ENCODE data around the gene PHF10.

Gene PHF10

GRCh38 chr6:169745405-169745804 is 21.1 kb upstream of the PHF10 start:
- no peak overlapping the region for H3K27ac ChIP-seq (ENCODE audit: low read length)
- peaks cover 1% of the 10 kb centered on the region for H3K79me2 ChIP-seq (ENCODE audit: low read length)
- H3F3A ChIP-seq (ENCODE audit: insufficient read depth, low read length) = no peaks in the 10 kb centered on the region
- H3K9me3 ChIP-seq (replicated peaks; ENCODE audit: insufficient read depth, low read length) = no peaks in the 10 kb centered on the region
- no peak overlapping the region for H3K4me3 ChIP-seq (ENCODE audit: low read length)
- H2AFZ ChIP-seq (ENCODE audit: low read length) = no peak overlapping the region
- no peaks in the 10 kb centered on the region for H3K36me3 ChIP-seq (replicated peaks; ENCODE audit: insufficient read depth, low read length)
- H3K27me3 ChIP-seq (replicated peaks; ENCODE audit: insufficient read depth, low read length) = no peaks in the 10 kb centered on the region
- TF ChIP-seq EZH2 (optimal IDR thresholded peaks at IDR 0.05; ENCODE audit: low read depth, low read length) = no peak
- no peak for TF ChIP-seq EZH2phosphoT487 (IDR thresholded peaks at IDR 0.05; ENCODE audit: low read length)
- TF ChIP-seq CTCF (IDR thresholded peaks at IDR 0.05; ENCODE audit: low read length) = no peak
- no peaks in the 10 kb centered on the region for H4K20me1 ChIP-seq (ENCODE audit: insufficient read depth, low read length)
- no peaks in the 10 kb centered on the region for H3K9me2 ChIP-seq (replicated peaks; ENCODE audit: insufficient read depth, low read length)
- DNase-seq = no peak
- no peak overlapping the region for H3K4me2 ChIP-seq (ENCODE audit: low read depth, low read length)
- H3K9ac ChIP-seq (ENCODE audit: low read length) = no peak overlapping the region
- H3K4me1 ChIP-seq (ENCODE audit: low read length) = no peaks in the 10 kb centered on the region

- Histone ChIP-seq H3K4me2 (ENCODE audit: low read depth, low read length) (no peak overlapping the region), H3K36me3 (replicated peaks; ENCODE audit: insufficient read depth, low read length) (no peaks in the 10 kb centered on the region), H3K27ac (ENCODE audit: low read length) (no peak overlapping the region), H3K9ac (ENCODE audit: low read length) (no peak overlapping the region), H2AFZ (ENCODE audit: low read length) (no peak overlapping the region), H3K4me3 (ENCODE audit: low read length) (no peak overlapping the region), H3K9me3 (replicated peaks; ENCODE audit: insufficient read depth, low read length) (no peaks in the 10 kb centered on the region), H3F3A (ENCODE audit: insufficient read depth, low read length) (no peaks in the 10 kb centered on the region), H3K4me1 (ENCODE audit: low read length) (no peaks in the 10 kb centered on the region), H3K79me2 (ENCODE audit: low read length) (no peaks in the 10 kb centered on the region), H3K9me2 (replicated peaks; ENCODE audit: insufficient read depth, low read length) (no peaks in the 10 kb centered on the region), H4K20me1 (ENCODE audit: insufficient read depth, low read length) (no peaks in the 10 kb centered on the region), H3K27me3 (replicated peaks; ENCODE audit: insufficient read depth, low read length) (no peaks in the 10 kb centered on the region)
- TF ChIP-seq EZH2phosphoT487 (IDR thresholded peaks at IDR 0.05; ENCODE audit: low read length) = no peak
- DNase-seq = no peak
Measured at GRCh38 chr6:169741344-169741743, 17.0 kb upstream of the PHF10 start.

GRCh38 chr6:169738976-169739529 is 14.8 kb upstream of the PHF10 start:
- Histone ChIP-seq H3K4me3 (ENCODE audit: low read length) (no peak overlapping the region), H3K27me3 (replicated peaks; ENCODE audit: insufficient read depth, low read length) (no peaks in the 10 kb centered on the region), H2AFZ (ENCODE audit: low read length) (no peak overlapping the region), H3K79me2 (ENCODE audit: low read length) (no peaks in the 10 kb centered on the region), H4K20me1 (ENCODE audit: insufficient read depth, low read length) (no peaks in the 10 kb centered on the region), H3K9ac (ENCODE audit: low read length) (no peak overlapping the region), H3K4me2 (ENCODE audit: low read depth, low read length) (no peak overlapping the region), H3K9me2 (replicated peaks; ENCODE audit: insufficient read depth, low read length) (no peaks in the 10 kb centered on the region), H3K9me3 (replicated peaks; ENCODE audit: insufficient read depth, low read length) (no peaks in the 10 kb centered on the region), H3K27ac (ENCODE audit: low read length) (no peak overlapping the region), H3F3A (ENCODE audit: insufficient read depth, low read length) (no peaks in the 10 kb centered on the region), H3K36me3 (replicated peaks; ENCODE audit: insufficient read depth, low read length) (no peaks in the 10 kb centered on the region), H3K4me1 (ENCODE audit: low read length) (no peaks in the 10 kb centered on the region)
- TF ChIP-seq EZH2 (optimal IDR thresholded peaks at IDR 0.05; ENCODE audit: low read depth, low read length) = no peak
- no peak for TF ChIP-seq CTCF (IDR thresholded peaks at IDR 0.05; ENCODE audit: low read length)
- no peak for TF ChIP-seq EZH2phosphoT487 (IDR thresholded peaks at IDR 0.05; ENCODE audit: low read length)
- DNase-seq = no peak

GRCh38 chr6:169738204-169738975 is 14.1 kb upstream of the PHF10 start:
- Histone ChIP-seq H3K27me3 (replicated peaks; ENCODE audit: insufficient read depth, low read length) (no peaks in the 10 kb centered on the region), H2AFZ (ENCODE audit: low read length) (no peak overlapping the region), H3K4me3 (ENCODE audit: low read length) (no peak overlapping the region), H3K4me2 (ENCODE audit: low read depth, low read length) (no peak overlapping the region), H3F3A (ENCODE audit: insufficient read depth, low read length) (no peaks in the 10 kb centered on the region), H3K27ac (ENCODE audit: low read length) (no peak overlapping the region), H3K79me2 (ENCODE audit: low read length) (no peaks in the 10 kb centered on the region), H3K9ac (ENCODE audit: low read length) (no peak overlapping the region), H3K9me2 (replicated peaks; ENCODE audit: insufficient read depth, low read length) (no peaks in the 10 kb centered on the region), H4K20me1 (ENCODE audit: insufficient read depth, low read length) (no peaks in the 10 kb centered on the region), H3K4me1 (ENCODE audit: low read length) (no peaks in the 10 kb centered on the region), H3K9me3 (replicated peaks; ENCODE audit: insufficient read depth, low read length) (no peaks in the 10 kb centered on the region), H3K36me3 (replicated peaks; ENCODE audit: insufficient read depth, low read length) (no peaks in the 10 kb centered on the region)
- TF ChIP-seq EZH2 (optimal IDR thresholded peaks at IDR 0.05; ENCODE audit: low read depth, low read length) (no peak), EZH2phosphoT487 (IDR thresholded peaks at IDR 0.05; ENCODE audit: low read length) (no peak), CTCF (IDR thresholded peaks at IDR 0.05; ENCODE audit: low read length) (no peak)
- no peak for DNase-seq
